HG02678 (cell line): ENCODE measurements around the gene EIF4G1.
A peak's percentile ranks its signal among the peaks of the same experiment; 100 is the strongest.

Source experiments
- ATAC-seq: cut with Tn5 transposase; IDR thresholded peaks from one replicate; pipeline ENCODE4 v1.9.1; 2021; ENCODE audit warnings: mild to moderate bottlenecking, moderate library complexity; ENCODE audit not compliant: unreplicated experiment

Gene EIF4G1

DNA sequence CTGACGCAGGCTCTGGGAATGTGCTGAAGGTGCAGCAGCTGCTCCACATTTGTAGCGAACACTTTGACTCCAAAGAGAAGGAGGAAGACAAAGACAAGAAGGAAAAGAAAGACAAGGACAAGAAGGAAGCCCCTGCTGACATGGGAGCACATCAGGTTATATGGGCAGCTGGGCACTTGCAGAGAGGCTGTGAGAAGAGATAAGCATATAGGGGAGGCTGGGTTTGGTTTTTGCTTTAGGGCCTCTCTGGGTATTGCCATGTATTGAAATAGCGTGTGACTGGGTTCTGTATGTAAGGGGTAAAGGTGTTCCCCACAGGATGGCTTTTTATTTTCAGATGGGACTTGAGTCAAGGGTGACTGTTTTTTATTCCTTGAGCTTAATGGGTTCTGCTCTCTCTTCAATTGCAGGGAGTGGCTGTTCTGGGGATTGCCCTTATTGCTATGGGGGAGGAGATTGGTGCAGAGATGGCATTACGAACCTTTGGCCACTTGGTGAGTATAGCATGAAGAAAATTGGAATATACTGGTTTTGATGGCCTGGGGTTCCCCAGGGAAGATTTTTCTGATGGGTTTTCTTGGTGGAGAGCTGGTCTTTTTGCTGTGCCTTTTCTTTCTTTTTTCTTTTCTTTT, 7.9 kb upstream of the EIF4G1 start:
- ATAC-seq = no peak

DNA sequence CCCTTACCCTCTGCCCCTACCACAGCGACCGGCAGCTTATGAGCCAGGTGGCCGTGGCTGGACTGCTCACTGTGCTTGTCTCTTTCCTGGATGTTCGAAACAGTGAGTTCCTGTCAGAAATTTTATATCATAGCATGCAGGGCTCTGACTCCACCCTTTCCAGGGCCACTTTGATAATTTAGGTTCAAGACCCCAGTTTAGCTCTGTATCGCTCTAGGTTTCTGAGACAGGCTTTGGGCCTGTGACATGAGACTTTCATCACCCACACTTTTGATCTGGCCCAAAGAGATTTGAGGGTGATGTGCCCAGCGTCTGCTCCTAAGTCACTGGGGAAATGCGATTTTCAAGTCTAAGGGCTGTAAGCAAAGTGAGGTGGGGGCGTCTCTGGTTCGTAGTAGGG, 6.5 kb upstream of the EIF4G1 start:
- no peak for ATAC-seq

DNA sequence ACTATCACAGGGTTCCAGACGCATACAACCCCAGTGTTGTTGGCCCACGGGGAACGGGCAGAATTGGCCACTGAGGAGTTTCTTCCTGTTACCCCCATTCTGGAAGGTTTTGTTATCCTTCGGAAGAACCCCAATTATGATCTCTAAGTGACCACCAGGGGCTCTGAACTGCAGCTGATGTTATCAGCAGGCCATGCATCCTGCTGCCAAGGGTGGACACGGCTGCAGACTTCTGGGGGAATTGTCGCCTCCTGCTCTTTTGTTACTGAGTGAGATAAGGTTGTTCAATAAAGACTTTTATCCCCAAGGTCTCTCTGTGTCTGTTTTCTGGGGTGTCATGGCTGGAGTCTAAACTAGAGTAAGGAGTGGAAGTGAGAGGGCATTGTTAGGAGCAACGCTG, 5.7 kb upstream of the EIF4G1 start:
- no peak for ATAC-seq

DNA sequence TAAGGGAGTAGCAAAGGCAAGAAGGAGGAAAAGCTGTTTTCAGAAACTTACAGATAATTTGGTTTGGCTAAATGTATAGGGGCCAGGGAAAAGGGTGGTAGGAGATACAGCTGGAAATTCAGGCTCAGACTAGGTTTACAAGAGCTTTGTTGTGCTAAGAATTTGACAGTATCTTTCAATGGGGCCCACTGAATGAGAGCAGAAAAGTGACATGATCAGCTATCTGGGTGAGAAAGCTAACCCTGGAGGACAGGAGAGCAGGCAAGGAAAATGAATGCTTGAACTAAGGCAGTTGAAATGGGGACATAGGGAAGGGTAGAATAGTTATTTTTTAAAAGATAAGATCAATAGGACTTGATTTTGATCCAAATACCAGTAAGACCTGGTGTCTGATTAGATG, 2.8 kb upstream of the EIF4G1 start:
- ATAC-seq = no peak

DNA sequence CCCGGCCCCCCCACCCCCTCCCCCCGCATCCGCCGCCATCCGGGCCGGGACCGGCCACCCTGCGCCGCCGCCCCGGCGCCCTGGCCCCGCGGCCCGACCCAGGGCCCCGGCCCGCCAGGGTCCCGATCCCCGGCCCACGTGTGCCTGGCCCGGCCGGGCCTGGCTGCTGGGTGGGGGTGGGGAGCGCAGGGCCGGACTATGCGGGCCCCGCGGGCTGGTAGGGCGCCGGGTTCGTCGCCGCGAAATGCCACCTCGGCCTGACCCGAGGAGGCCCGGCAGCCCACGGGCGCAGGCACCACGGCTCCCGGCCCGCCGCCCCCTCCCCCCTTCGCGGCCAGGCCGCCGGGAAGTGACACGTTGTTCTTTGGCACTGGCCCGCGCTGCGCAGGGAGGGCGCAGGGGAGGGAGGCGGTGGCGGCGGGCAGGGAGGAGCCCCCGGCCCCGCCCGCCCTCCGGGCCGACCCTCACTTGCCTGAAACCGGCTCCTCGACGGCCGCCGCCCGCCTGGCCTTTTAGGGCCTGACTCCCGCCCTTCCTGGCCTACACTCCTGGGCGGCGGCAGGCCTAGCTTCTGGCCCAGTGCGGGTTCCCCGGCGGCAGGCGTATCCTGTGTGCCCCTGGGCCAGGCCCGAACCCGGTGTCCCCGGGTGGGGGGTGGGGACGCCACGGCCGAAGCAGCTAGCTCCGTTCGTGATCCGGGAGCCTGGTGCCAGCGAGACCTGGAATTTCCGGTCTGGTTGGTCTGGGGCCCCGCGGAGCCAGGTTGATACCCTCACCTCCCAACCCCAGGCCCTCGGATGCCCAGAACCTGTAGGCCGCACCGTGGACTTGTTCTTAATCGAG, 515 bp downstream of the EIF4G1 start:
- ATAC-seq = peak; percentile 47

DNA sequence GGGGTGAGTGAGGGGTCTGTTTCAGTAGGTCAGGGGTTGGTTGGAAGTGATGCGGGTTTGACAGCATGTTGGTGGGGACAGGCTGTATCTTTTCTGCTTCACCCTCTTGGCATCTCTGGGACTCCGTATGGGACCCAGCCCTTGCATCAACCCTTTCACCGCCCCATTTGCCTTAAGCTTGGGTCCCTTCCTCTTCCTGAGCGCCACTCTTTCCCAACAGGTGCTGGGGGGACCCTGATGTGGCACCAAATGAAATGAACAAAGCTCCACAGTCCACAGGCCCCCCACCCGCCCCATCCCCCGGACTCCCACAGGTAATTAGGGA, 1.1 kb downstream of the EIF4G1 start:
- no peak for ATAC-seq

DNA sequence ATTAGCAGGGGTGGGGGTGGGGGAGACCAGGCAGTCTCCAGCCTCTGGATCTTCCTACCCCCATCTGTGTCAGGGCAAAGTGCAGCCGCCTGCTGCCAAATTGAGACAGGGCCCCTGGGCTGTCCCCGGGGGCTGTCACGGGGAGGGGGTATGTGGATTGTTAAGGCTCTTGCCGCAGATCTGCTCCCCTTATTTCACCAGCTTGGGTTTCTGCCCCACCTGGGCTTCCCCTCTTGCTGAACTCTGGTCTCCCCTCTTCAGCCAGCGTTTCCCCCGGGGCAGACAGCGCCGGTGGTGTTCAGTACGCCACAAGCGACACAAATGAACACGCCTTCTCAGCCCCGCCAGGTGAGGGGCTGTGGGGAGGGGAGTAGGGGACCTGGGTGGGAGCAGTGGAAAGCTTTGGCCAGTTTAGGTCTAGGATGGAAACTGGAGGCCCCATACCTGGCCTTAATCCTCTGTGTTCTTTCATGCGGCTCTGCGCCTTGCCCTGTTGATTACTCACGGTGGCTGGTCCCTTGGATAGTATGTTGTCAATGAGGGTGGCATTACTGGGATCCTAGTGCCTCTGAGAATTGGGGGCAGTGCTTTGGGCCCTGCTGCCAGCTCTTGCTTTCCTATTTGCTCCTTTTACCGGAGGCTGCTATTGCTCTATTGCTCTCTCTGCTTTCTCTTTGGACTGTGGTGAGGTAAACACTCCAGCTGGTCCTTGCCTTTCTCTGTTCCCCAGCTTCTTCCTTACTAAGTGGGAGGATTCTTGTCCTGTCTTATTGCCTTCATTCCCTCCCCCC, 1.7 kb downstream of the EIF4G1 start:
- ATAC-seq = no peak

DNA sequence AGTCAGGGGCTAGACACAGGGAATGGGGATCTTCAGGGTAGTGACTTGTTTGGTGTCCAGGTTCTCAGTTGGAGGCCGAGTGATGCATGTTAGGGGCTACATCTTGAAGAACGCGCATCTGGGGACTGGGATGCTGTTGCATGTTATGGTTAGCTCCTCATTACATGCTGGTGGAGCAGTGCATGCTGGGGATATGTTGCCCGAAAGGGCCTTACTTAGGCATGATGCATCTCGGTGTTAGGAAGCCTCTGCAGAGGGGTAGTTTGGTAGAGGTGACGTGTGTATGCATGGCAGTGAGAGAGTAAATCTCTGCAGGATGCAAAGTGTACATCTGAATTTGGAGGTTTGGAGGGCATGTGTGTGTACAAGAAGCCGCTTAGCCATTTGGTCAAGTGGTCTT, 2.4 kb downstream of the EIF4G1 start:
- no peak for ATAC-seq

DNA sequence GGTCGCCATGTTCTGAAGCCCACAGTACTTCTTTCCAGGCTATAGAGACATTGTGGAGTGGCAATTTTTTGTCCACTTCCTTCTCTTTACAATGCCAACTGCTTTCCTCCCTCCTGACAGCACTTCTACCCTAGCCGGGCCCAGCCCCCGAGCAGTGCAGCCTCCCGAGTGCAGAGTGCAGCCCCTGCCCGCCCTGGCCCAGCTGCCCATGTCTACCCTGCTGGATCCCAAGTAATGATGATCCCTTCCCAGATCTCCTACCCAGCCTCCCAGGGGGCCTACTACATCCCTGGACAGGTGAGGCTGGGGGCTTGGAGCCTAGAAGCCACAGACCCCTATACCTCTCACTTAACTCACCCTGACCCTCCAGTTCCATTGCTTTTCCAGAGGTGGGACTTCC, 2.8 kb downstream of the EIF4G1 start:
- no peak for ATAC-seq

DNA sequence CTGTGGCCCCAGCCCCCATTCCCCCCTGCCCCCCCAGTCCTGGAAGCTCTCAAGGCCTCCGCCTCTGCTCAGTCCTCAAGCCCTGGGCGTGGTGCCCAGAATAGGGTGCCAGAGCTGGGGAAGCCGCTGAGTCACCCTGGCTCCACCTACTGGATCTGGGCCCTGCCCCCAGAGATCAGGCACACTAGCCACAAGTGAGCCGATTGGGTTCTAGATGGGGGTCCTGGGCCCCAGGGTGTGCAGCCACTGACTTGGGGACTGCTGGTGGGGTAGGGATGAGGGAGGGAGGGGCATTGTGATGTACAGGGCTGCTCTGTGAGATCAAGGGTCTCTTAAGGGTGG, 5.7 kb downstream of the EIF4G1 start:
- ATAC-seq = no peak

DNA sequence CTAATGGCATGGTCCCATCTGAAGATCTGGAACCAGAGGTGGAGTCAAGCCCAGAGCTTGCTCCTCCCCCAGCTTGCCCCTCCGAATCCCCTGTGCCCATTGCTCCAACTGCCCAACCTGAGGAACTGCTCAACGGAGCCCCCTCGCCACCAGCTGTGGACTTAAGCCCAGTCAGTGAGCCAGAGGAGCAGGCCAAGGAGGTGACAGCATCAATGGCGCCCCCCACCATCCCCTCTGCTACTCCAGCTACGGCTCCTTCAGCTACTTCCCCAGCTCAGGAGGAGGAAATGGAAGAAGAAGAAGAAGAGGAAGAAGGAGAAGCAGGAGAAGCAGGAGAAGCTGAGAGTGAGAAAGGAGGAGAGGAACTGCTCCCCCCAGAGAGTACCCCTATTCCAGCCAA, 7.3 kb downstream of the EIF4G1 start:
- ATAC-seq = no peak

DNA sequence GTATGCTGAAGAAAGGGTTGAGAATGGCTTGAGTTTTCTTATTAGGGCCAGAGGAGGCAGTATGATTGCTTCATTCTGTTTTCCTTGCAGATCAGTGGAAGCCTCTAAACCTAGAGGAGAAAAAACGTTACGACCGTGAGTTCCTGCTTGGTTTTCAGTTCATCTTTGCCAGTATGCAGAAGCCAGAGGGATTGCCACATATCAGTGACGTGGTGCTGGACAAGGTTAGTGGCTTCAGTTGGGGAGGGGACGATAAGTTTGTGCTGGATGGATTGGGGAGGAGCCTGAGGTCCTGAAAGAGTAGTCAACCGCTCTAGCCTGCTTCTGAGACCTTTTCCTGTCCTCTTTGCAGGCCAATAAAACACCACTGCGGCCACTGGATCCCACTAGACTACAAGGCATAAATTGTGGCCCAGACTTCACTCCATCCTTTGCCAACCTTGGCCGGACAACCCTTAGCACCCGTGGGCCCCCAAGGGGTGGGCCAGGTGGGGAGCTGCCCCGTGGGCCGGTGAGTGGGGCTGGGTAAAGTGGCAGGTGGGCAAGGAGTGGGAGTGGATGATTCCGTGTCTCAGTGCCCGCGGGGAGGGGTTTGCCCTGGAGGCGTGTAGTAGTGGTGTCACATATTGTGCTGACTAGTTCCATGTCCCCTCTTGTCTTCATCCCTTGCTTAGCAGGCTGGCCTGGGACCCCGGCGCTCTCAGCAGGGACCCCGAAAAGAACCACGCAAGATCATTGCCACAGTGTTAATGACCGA, 8.5 kb downstream of the EIF4G1 start:
- ATAC-seq = no peak

DNA sequence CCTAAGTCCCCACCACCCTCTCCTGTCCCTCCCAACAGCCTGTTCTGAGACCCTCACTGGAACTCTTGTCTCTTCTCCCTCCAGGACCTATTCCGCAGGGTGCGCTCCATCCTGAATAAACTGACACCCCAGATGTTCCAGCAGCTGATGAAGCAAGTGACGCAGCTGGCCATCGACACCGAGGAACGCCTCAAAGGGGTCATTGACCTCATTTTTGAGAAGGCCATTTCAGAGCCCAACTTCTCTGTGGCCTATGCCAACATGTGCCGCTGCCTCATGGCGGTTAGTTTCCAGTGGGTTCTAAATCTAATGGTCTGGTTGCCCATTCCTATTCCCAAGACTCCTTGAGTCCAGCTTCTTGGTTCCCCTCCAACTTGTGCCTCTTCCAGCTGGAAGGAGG, 9.3 kb downstream of the EIF4G1 start:
- ATAC-seq = no peak

DNA sequence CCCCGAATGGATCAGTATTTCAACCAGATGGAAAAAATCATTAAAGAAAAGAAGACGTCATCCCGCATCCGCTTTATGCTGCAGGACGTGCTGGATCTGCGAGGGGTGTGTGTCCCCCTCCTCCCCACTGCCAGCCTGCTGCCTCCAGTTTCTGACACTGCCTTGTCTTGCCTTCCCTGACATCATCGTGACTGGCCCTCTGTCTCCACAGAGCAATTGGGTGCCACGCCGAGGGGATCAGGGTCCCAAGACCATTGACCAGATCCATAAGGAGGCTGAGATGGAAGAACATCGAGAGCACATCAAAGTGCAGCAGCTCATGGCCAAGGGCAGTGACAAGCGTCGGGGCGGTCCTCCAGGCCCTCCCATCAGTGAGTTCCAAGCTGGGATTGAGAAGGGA, 10.9 kb downstream of the EIF4G1 start:
- no peak for ATAC-seq

DNA sequence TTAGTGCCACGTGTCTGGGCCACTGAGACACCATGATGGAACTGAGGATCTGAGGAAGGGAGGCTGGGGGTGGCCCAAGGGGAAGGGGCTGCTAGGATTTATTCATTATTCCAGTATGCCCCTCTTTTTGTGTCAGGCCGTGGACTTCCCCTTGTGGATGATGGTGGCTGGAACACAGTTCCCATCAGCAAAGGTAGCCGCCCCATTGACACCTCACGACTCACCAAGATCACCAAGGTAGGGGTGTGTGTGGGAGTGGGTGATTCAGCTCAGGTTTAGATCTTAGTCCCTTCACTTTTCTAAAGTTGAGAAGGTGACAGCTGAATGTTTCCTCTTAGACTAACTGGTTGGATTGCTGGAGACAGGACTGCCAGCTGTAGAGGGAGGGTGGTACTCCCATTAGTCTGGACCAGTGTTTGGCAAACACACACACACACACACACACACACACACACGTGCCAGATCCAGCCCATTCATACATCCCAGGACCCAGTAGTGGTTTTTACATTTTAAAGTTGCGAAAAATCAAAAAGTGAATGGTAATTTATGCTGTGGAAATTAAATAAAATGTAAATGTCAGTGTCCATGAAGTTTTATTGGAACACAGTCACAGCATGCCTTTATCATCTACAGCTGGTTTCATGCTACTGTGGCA, 11.4 kb downstream of the EIF4G1 start:
- no peak for ATAC-seq

DNA sequence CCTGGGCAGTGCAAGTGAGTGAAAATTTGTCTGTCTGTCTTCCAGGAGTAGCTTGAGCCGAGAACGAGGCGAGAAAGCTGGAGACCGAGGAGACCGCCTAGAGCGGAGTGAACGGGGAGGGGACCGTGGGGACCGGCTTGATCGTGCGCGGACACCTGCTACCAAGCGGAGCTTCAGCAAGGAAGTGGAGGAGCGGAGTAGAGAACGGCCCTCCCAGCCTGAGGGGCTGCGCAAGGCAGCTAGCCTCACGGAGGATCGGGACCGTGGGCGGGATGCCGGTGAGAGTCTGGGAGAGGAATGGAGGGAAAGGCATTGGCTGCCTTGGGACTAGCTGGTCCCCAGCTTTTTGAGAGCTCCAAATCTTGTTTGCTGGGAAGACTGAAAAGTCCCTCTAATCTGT, 12.8 kb downstream of the EIF4G1 start:
- no peak for ATAC-seq

DNA sequence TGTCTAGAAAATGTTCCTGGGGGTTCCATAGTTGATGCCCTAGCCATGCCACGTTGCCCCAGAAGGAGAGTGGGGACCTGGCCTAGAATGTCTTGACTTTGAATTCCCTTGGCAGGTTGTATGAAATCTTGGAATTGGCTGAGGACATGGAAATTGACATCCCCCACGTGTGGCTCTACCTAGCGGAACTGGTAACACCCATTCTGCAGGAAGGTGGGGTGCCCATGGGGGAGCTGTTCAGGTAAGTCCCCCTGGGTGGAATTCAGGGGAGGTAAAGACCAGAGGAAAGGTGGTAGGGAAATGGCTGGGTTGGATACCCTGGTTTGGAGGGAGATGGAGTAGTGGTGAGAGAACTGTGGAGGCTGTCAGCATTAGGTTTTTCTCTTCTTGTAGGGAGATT, 14.1 kb downstream of the EIF4G1 start:
- no peak for ATAC-seq

DNA sequence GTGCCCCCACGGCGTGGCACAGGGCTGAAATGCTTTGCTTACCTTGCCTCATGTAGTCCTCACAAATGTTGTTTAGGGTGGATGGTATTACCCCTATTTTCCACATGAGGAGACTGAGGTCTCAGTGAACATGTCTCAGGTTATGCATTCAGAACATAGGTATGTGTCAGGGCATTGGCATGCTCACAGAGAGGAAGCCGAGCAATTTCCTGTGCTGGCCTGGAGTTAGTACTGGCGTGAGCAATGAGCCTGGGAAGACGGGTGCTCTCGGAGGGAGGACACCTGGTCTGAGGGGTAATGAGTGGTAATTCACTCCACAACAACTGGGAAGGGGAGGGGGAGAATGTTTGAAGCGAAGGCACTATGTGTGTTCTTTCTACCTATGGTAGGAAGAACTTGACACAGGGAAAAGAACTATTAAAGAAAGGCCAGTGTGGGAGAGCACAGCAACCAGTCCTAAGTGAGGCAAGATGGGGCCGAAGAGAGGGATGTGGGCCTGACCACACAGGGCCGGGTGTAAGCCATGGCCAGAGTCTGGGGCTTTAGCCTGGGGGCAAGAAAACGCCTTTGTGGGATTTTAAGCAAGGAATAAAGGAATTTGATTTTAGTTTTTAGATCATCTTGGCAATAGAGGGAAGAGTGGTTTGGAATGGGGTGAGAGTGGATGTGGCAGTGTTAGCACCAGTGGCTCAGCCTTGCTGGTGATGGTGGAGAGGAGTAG, 18.1 kb downstream of the EIF4G1 start:
- no peak for ATAC-seq

DNA sequence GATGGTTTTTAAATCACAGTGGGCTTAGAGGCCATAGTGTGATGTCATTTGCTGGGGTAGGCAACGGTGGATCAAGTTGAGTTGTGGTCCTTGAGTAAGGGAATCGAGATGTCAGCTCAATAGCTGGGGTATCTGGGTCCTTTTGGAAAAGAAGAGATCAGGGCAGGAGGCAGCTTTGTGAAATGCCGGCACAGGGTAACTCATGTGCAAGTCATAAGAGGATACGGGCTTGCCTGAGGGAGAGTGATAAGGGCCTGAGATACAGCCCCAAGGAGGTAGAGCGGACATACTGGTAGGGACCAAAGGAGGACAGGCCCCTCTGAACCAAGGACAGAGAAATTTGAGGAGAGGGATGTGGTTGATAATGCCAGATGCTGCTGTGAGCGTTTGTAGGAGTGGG, 18.8 kb downstream of the EIF4G1 start:
- ATAC-seq = no peak

DNA sequence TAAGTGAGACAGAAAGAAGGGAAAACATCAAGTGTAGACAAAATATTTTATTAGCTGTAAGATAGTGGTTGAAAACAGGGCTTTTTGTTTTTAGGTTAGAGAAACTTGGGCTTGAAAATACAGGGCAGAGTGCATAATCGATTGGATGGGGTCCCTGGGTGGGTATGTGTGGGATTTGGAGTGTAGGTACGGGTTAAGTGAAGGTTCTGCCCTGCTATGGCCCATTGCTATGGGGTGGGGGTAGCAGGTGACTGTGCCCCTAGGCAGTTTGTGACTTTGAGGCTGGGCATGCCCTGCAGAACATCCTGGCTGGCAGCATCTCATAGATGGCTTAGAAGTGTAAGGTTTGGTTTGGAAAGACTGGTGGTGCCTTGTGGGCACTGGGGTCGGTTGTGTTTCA, 19.3 kb downstream of the EIF4G1 start:
- no peak for ATAC-seq
